HL-60 (cell line): ENCODE results near the gene IGBP1.

Experiments used
- DNase-seq, 2 experiments: peaks; one replicate each; pipeline ENCODE4 v3.0.0-alpha.2; 2010 to 2020; ENCODE audit warnings: low read depth in 1 of 2, low spot score in 1 of 2
- H3K27ac ChIP-seq: fragments of 250-450 bp; sonication (Bioruptor Pico); replicated peaks from 2 replicates; pipeline ENCODE4 v1.5.1; 2020; ENCODE audit warnings: mild to moderate bottlenecking, moderate library complexity
- H3K27me3 ChIP-seq: fragments of 250-450 bp; sonication (Bioruptor Pico); 2 replicates; pipeline ENCODE4 v1.5.1; 2021; ENCODE audit warnings: mild to moderate bottlenecking, moderate library complexity; ENCODE audit not compliant: insufficient read depth, poor library complexity, severe bottlenecking
- H3K4me3 ChIP-seq: replicated peaks from 2 replicates; pipeline ENCODE4 v1.5.1; 2011; ENCODE audit warnings: mild to moderate bottlenecking, control low read depth, low read length; ENCODE audit not compliant: insufficient read depth
- CTCF ChIP-seq: IDR thresholded peaks from one replicate; pipeline ENCODE4 v1.5.1; 2011; ENCODE audit warnings: low read length, control low read depth, inconsistent platforms; ENCODE audit not compliant: insufficient read depth
- GABPA ChIP-seq: IDR thresholded peaks from 2 replicates; pipeline ENCODE4 v1.6.1; 2012; ENCODE audit warnings: low read depth
- POLR2AphosphoS5 ChIP-seq: IDR thresholded peaks from 2 replicates; pipeline ENCODE4 v1.6.1; 2012; ENCODE audit warnings: low read depth
- REST ChIP-seq: IDR thresholded peaks from 2 replicates; pipeline ENCODE4 v1.6.1; 2012; ENCODE audit warnings: low read depth; ENCODE audit not compliant: insufficient replicate concordance
- SPI1 ChIP-seq: IDR thresholded peaks from 2 replicates; pipeline ENCODE4 v1.6.1; 2012; ENCODE audit warnings: low read depth, mild to moderate bottlenecking, borderline replicate concordance

The IGBP1 gene

GRCh38 chrX:70139736-70140135 is 6.5 kb downstream of the IGBP1 start:
- H3K4me3 ChIP-seq, result no peak overlapping the region
- DNase-seq, result no peak
- no peak overlapping the region for H3K27ac ChIP-seq
- no peak for TF ChIP-seq SPI1
- TF ChIP-seq CTCF, result no peak
- no peak for TF ChIP-seq POLR2AphosphoS5
- no peak for TF ChIP-seq GABPA
- no peak for TF ChIP-seq REST
- H3K27me3 ChIP-seq, result no peaks in the 10 kb centered on the region

- no peak overlapping the region for H3K4me3 ChIP-seq
These were observed 8.1 kb downstream of the IGBP1 start for GRCh38 chrX:70141373-70141772.

More at GRCh38 chrX:70141373-70141772, 8.1 kb downstream of the IGBP1 start:
- Histone ChIP-seq H3K27me3 (no peaks in the 10 kb centered on the region), H3K27ac (no peak overlapping the region)
- TF ChIP-seq CTCF (no peak), SPI1 (no peak), REST (no peak), GABPA (no peak), POLR2AphosphoS5 (no peak)
- DNase-seq, result no peak
